Measurements from ENCODE around the gene SND1. TPM values are rescaled to one million over a fixed set of nuclear protein-coding genes. Genes with fewer than 3 reads are reported as not detected.

SND1 gene
- total and polyA plus RNA-seq, 2 donors (not counting 1 experiment from before 2014, with no cell fraction given) = 44.4 to 165 TPM

GRCh38 chr7:127786184-127786583 is 134.2 kb downstream of the SND1 start:
- no peaks in the 10 kb centered on the region for H3K9me3 ChIP-seq (ENCODE audit: control extremely low read depth in 1 of 3, control insufficient read depth in 2 of 3, insufficient read depth in 1 of 3, low read length in 2 of 3)
- whole genome bisulfite sequencing (ENCODE audit: insufficient coverage) = no CpG with 5 or more reads among the region's 1 CpG
- ATAC-seq (ENCODE audit: low read depth) (no peak), DNase-seq (no peak)
- no peak overlapping the region for H3K4me3 Mint-ChIP-seq
- no peaks in the 10 kb centered on the region for H3K9me3 Mint-ChIP-seq (ENCODE audit: insufficient read depth)
- H3K9ac ChIP-seq (ENCODE audit: low read length) = no peak overlapping the region
- no peak overlapping the region for H2AFZ ChIP-seq (ENCODE audit: insufficient read depth, low read depth, low read length, poor library complexity, severe bottlenecking)
- no peak overlapping the region for H3K4me3 ChIP-seq (ENCODE audit: control extremely low read depth in 1 of 5, extremely low read depth in 1 of 5, insufficient read depth in 1 of 5, low read depth in 2 of 5, low read length in 4 of 5)
- H3K4me1 Mint-ChIP-seq = peaks cover 45% of the 10 kb centered on the region
- CTCF ChIA-PET = no interaction called here
- no peak overlapping the region for H3K27ac Mint-ChIP-seq
- no peak overlapping the region for H3K27ac ChIP-seq (ENCODE audit: low read length in 2 of 2)
- TF ChIP-seq CTCF (IDR thresholded peaks at IDR 0.05) (no peak), EZH2 (IDR thresholded peaks at IDR 0.05; ENCODE audit: borderline replicate concordance, insufficient read depth, low read depth, low read length, poor library complexity, severe bottlenecking) (no peak)
- H3K4me2 ChIP-seq (replicated peaks; ENCODE audit: low read depth, low read length, poor library complexity, severe bottlenecking) = no peak overlapping the region
- H4K20me1 ChIP-seq (ENCODE audit: control insufficient read depth, insufficient read depth, low read length, poor library complexity, severe bottlenecking) = peaks cover 12% of the 10 kb centered on the region
- peaks cover 25 to 28% of the 10 kb centered on the region in 2 donors for H3K4me1 ChIP-seq (ENCODE audit: control insufficient read depth in 2 of 2, insufficient read depth in 2 of 2, low read length in 2 of 2)
- no peaks in the 10 kb centered on the region for H3K27me3 ChIP-seq (replicated peaks in 1 of 4; ENCODE audit: control extremely low read depth in 1 of 4, control insufficient read depth in 3 of 4, insufficient read depth in 4 of 4, low read length in 3 of 4)
- no peaks in the 10 kb centered on the region for H3K36me3 ChIP-seq (replicated peaks in 1 of 2; ENCODE audit: control extremely low read depth in 1 of 2, control insufficient read depth in 1 of 2, extremely low read depth in 1 of 2, insufficient read depth in 2 of 2, low read length in 1 of 2)
- H3K27me3 Mint-ChIP-seq = no peaks in the 10 kb centered on the region
- peaks cover 27% of the 10 kb centered on the region for H3K79me2 ChIP-seq (ENCODE audit: control insufficient read depth, insufficient read depth, low read length)
- POLR2A ChIA-PET = no interaction called here
- intact Hi-C loops (cut with micrococcal nuclease) = no loop called here

GRCh38 chr7:127789031-127789430 is 137.0 kb downstream of the SND1 start:
- no peak for DNase-seq
- Mint-ChIP-seq H3K4me1 (peaks cover 45% of the 10 kb centered on the region), H3K9me3 (ENCODE audit: insufficient read depth) (no peaks in the 10 kb centered on the region), H3K27ac (no peak overlapping the region), H3K27me3 (no peaks in the 10 kb centered on the region), H3K4me3 (no peak overlapping the region)
- ChIA-PET POLR2A (no interaction called here), CTCF (interaction anchor here (0.7 kb wide), 1 partner anchor 8 kb away, joined by 3 read pairs; no protein-coding TSS in a partner anchor)
- intact Hi-C loops (cut with micrococcal nuclease) = no loop called here
- Histone ChIP-seq H3K4me3 (ENCODE audit: control extremely low read depth in 1 of 5, extremely low read depth in 1 of 5, insufficient read depth in 1 of 5, low read depth in 2 of 5, low read length in 4 of 5) (no peak overlapping the region), H3K27ac (ENCODE audit: low read length in 2 of 2) (no peak overlapping the region), H3K36me3 (replicated peaks in 1 of 2; ENCODE audit: control extremely low read depth in 1 of 2, control insufficient read depth in 1 of 2, extremely low read depth in 1 of 2, insufficient read depth in 2 of 2, low read length in 1 of 2) (no peaks in the 10 kb centered on the region), H3K27me3 (replicated peaks in 1 of 4; ENCODE audit: control extremely low read depth in 1 of 4, control insufficient read depth in 3 of 4, insufficient read depth in 4 of 4, low read length in 3 of 4) (no peaks in the 10 kb centered on the region), H2AFZ (ENCODE audit: insufficient read depth, low read depth, low read length, poor library complexity, severe bottlenecking) (no peak overlapping the region), H3K4me2 (replicated peaks; ENCODE audit: low read depth, low read length, poor library complexity, severe bottlenecking) (no peak overlapping the region), H3K79me2 (ENCODE audit: control insufficient read depth, insufficient read depth, low read length) (peaks cover 26% of the 10 kb centered on the region), H3K9me3 (ENCODE audit: control extremely low read depth in 1 of 3, control insufficient read depth in 2 of 3, insufficient read depth in 1 of 3, low read length in 2 of 3) (no peaks in the 10 kb centered on the region), H3K4me1 (ENCODE audit: control insufficient read depth in 2 of 2, insufficient read depth in 2 of 2, low read length in 2 of 2) (peaks cover 25 to 31% of the 10 kb centered on the region in 2 donors), H4K20me1 (ENCODE audit: control insufficient read depth, insufficient read depth, low read length, poor library complexity, severe bottlenecking) (peaks cover 20% of the 10 kb centered on the region), H3K9ac (ENCODE audit: low read length) (no peak overlapping the region)
- WGBS (ENCODE audit: insufficient coverage) = no CpG with 5 or more reads among the region's 3 CpGs
- no peak for ATAC-seq (ENCODE audit: low read depth)
- TF ChIP-seq CTCF (IDR thresholded peaks at IDR 0.05) = no peak
- TF ChIP-seq EZH2 (IDR thresholded peaks at IDR 0.05; ENCODE audit: borderline replicate concordance, insufficient read depth, low read depth, low read length, poor library complexity, severe bottlenecking) = no peak

Data from B cell (primary cell).